ENCODE measurements around the gene ITGA3.

ITGA3 gene

GRCh38 chr17:50133028-50133768 is 77.3 kb downstream of the ITGA3 start:
- Histone ChIP-seq H3K4me1 (ENCODE audit: insufficient read depth, poor library complexity, severe bottlenecking) (no peaks in the 10 kb centered on the region), H3K27ac (ENCODE audit: poor library complexity, severe bottlenecking) (peak overlapping the region; percentile 19), H3K9me3 (ENCODE audit: severe bottlenecking) (no peaks in the 10 kb centered on the region), H3K36me3 (ENCODE audit: low read depth) (peaks cover 30% of the 10 kb centered on the region), H3K4me3 (ENCODE audit: severe bottlenecking) (no peak overlapping the region), H3K27me3 (ENCODE audit: insufficient read depth, poor library complexity, severe bottlenecking) (peaks cover 6% of the 10 kb centered on the region)
- DNase-seq (ENCODE audit: low spot score) = no peak
- peak; percentile 43 for ATAC-seq (ENCODE audit: low read depth)
- TF ChIP-seq, protein P1, sequence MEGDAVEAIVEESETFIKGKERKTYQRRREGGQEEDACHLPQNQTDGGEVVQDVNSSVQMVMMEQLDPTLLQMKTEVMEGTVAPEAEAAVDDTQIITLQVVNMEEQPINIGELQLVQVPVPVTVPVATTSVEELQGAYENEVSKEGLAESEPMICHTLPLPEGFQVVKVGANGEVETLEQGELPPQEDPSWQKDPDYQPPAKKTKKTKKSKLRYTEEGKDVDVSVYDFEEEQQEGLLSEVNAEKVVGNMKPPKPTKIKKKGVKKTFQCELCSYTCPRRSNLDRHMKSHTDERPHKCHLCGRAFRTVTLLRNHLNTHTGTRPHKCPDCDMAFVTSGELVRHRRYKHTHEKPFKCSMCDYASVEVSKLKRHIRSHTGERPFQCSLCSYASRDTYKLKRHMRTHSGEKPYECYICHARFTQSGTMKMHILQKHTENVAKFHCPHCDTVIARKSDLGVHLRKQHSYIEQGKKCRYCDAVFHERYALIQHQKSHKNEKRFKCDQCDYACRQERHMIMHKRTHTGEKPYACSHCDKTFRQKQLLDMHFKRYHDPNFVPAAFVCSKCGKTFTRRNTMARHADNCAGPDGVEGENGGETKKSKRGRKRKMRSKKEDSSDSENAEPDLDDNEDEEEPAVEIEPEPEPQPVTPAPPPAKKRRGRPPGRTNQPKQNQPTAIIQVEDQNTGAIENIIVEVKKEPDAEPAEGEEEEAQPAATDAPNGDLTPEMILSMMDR (IDR thresholded peaks at IDR 0.05; ENCODE audit: poor library complexity, severe bottlenecking) = no peak

- Histone ChIP-seq H3K27me3 (ENCODE audit: insufficient read depth, poor library complexity, severe bottlenecking) (peaks cover 2% of the 10 kb centered on the region), H3K36me3 (ENCODE audit: low read depth) (peaks cover 35% of the 10 kb centered on the region), H3K9me3 (ENCODE audit: severe bottlenecking) (no peaks in the 10 kb centered on the region), H3K4me1 (ENCODE audit: insufficient read depth, poor library complexity, severe bottlenecking) (no peaks in the 10 kb centered on the region), H3K4me3 (ENCODE audit: severe bottlenecking) (no peak overlapping the region), H3K27ac (ENCODE audit: poor library complexity, severe bottlenecking) (no peak overlapping the region)
- DNase-seq (ENCODE audit: low spot score) (no peak), ATAC-seq (ENCODE audit: low read depth) (no peak)
- TF ChIP-seq, protein P1 (IDR thresholded peaks at IDR 0.05; ENCODE audit: poor library complexity, severe bottlenecking) = no peak
These were observed 77.8 kb downstream of the ITGA3 start for GRCh38 chr17:50133769-50134099.

DNA sequence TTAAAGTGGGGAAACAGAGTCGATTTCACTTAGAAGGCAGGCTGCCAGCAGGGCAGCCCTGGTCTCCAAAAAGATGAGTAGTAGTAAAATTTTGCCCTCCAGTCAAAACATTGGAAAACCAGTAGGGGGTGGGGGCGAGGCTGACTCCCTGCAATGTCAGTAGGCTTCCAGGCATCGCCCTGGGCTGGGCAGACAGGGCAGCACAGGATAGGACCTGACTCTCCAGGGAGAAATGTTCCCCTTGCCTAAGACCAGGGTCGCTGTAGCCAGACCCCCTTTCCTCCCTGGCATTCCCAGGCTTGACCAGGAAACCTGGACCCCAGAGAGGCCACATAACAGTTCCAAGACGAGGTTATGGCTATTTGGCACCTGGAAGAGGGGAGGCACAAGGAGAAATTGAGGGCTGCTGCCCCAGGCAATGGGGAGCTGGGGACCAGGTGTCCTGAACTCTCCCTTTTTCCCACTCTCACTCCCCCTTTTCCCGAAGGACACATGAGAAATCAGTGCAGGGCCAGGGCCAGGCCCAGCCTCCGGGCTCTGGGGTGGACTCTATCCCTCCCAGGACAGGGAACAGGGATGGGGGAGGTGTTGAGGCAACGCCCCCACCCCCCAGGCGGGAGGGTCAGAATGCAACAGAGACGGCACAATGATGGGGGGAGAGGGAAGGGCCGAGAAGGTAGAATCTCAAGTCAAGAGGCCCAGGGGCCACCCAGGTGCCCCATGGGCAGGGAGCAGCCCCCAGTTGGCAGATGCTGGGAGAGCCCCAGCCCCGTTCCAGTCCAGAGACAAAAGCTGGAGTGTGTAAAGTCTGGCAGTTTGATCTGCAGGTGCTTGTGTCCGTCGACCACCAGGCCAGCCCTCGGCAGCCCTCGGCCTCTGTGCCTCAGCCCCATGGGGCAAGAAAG is 78.5 kb downstream of the ITGA3 start:
- ATAC-seq (ENCODE audit: low read depth) (peak; percentile 13; the same call in 1 of the 3 replicates), DNase-seq (ENCODE audit: low spot score) (no peak)
- Histone ChIP-seq H3K9me3 (ENCODE audit: severe bottlenecking) (no peaks in the 10 kb centered on the region), H3K36me3 (ENCODE audit: low read depth) (peaks cover 42% of the 10 kb centered on the region), H3K27ac (ENCODE audit: poor library complexity, severe bottlenecking) (no peak overlapping the region), H3K4me3 (ENCODE audit: severe bottlenecking) (no peak overlapping the region), H3K4me1 (ENCODE audit: insufficient read depth, poor library complexity, severe bottlenecking) (no peaks in the 10 kb centered on the region), H3K27me3 (ENCODE audit: insufficient read depth, poor library complexity, severe bottlenecking) (no peaks in the 10 kb centered on the region)
- TF ChIP-seq, protein P1 (IDR thresholded peaks at IDR 0.05; ENCODE audit: poor library complexity, severe bottlenecking) = no peak

DNA sequence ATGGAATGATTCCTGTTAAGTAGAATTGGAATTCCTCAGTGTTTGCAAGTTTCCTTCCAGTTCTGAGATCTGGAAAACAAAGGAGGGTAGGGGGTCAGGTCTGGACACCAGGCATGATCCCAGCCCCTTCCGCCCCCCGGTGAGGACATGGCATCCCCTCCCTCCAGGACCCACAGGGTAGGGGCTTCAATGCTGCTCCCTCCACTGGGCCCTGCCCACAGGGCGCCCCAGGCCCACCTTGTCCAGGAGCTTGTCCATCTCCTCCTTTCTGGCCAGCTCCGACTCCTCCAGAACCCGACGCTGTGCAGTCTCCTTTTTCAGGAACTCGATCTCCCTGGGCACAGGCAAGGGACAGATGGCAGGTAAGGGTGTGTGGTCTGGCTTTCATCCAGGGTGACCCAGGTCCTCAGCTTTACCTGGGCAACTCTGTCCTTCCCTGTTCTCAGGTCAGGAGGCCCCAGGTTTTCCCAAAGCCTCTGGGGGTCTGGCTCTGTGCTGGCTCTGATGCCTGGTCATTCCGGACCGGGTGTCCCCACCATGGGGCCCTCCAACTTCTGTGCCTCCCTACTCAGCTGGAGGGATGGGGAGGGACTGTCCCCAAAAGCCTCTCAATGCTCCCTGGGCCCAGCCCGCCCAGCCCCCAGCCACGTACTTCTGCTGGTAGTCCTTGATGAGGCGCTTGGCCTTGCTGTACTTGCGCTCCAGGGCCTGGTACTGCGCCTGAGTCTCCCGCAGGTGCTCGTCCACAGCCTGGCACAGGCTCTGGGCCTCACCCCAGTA is 79.6 kb downstream of the ITGA3 start:
- Histone ChIP-seq H3K9me3 (ENCODE audit: severe bottlenecking) (no peaks in the 10 kb centered on the region), H3K27me3 (ENCODE audit: insufficient read depth, poor library complexity, severe bottlenecking) (no peaks in the 10 kb centered on the region), H3K36me3 (ENCODE audit: low read depth) (peaks cover 53% of the 10 kb centered on the region), H3K4me3 (ENCODE audit: severe bottlenecking) (no peak overlapping the region), H3K27ac (ENCODE audit: poor library complexity, severe bottlenecking) (no peak overlapping the region), H3K4me1 (ENCODE audit: insufficient read depth, poor library complexity, severe bottlenecking) (no peaks in the 10 kb centered on the region)
- ATAC-seq (ENCODE audit: low read depth) (no peak), DNase-seq (ENCODE audit: low spot score) (no peak)
- TF ChIP-seq, protein P1 (IDR thresholded peaks at IDR 0.05; ENCODE audit: poor library complexity, severe bottlenecking) = no peak
